Right lobe of liver (tissue), 4 donors: ENCODE data around the gene TMEM134.

ENCODE experiments used
- CTCF ChIP-seq, 4 donors: fragments of 200-600 bp in 3 of 4; fragments of 450-650 bp in 1 of 4; IDR thresholded peaks; one replicate each; pipeline versions ENCODE4 v1.5.1 to v1.8.0; 2016 to 2022; ENCODE audit warnings: antibody characterized with exemption in 4 of 4, mild to moderate bottlenecking in 2 of 4
- POLR2A ChIP-seq: fragments of 450-650 bp; IDR thresholded peaks from one replicate; pipeline ENCODE4 v1.6.1; 2017; ENCODE audit warnings: antibody characterized with exemption, mild to moderate bottlenecking
- donor health status: DM: no; HTN: no; CAD: no.
- donor health status: DM: no; HTN: no; CAD: no.
- donor health status: DM: no; HTN: yes; CAD: no.

GRCh38 chr11:67468456-67468758, 644 bp downstream of the TMEM134 start:
- no peak for TF ChIP-seq CTCF (IDR thresholded peaks at IDR 0.05)
- TF ChIP-seq POLR2A: no peak
